Mucosa of descending colon (tissue), 3 donors: ENCODE measurements around the gene DGLUCY. TPM values are rescaled to one million over a fixed set of nuclear protein-coding genes. Genes with fewer than 3 reads are reported as not detected.
"Not testable (repeated sequence)": the region's sequence is repeated elsewhere in the genome, so short reads cannot be mapped to it uniquely, and the experiment has no call there.

Experiments
- ATAC-seq: fragments of 200-7000 bp; cut with Tn5 transposase; one replicate; pipeline ENCODE4 v1.9.1; 2020; ENCODE audit warnings: mild to moderate bottlenecking, moderate library complexity
- DNase-seq, 3 donors: peaks; one replicate each; pipeline ENCODE4 v3.0.0-alpha.2; 2020
- H3K36me3 ChIP-seq: fragments of 200-600 bp; one replicate; pipeline ENCODE4 v1.8.0; 2021; ENCODE audit warnings: low read depth, mild to moderate bottlenecking
- H3K4me1 ChIP-seq: fragments of 200-600 bp; one replicate; pipeline ENCODE4 v1.8.0; 2021; ENCODE audit warnings: low read depth, mild to moderate bottlenecking
- H3K4me3 ChIP-seq: fragments of 200-600 bp; one replicate; pipeline ENCODE4 v1.8.0; 2021; ENCODE audit warnings: mild to moderate bottlenecking
- H3K9me3 ChIP-seq: fragments of 200-600 bp; one replicate; pipeline ENCODE4 v1.8.0; 2021; ENCODE audit warnings: mild to moderate bottlenecking
- intact Hi-C, 2 donors: fragments of 100-400 bp; cut with DNase I in 1 of 2; cut with micrococcal nuclease in 1 of 2; formaldehyde crosslinking; loops; one replicate each; pipeline versions ENCODE4 v1.11.0 to v1.11.1; 2022; cut with DNase I, micrococcal nuclease
- total RNA-seq, 3 donors: library from RNA; stranded (reverse); fragmentation: NEBNext Ultra II Directional in 2 of 3; extraction: Animal tissue kit (Norgen Biotek cat#: 25700) in 2 of 3; gene quantifications; one replicate each; pipeline versions ENCODE4 v1.2.1 to v1.2.4, GENCODE V29; 2021 to 2023
- TF ChIP-seq, protein P1 (sequence below): fragments of 200-600 bp; IDR thresholded peaks from one replicate; pipeline ENCODE4 v1.8.0; 2022; ENCODE audit warnings: antibody characterized with exemption, mild to moderate bottlenecking
- donor health status: DM: no; HTN: no; CAD: no; lungs with moderate emphysema.
- donor health status: DM: no; HTN: no; CAD: no.
- donor health status: DM: no; HTN: yes; CAD: no.

Gene DGLUCY
- total RNA-seq, 3 donors from 2014 or later, result 94.0 to 149 (median 114) TPM

DNA sequence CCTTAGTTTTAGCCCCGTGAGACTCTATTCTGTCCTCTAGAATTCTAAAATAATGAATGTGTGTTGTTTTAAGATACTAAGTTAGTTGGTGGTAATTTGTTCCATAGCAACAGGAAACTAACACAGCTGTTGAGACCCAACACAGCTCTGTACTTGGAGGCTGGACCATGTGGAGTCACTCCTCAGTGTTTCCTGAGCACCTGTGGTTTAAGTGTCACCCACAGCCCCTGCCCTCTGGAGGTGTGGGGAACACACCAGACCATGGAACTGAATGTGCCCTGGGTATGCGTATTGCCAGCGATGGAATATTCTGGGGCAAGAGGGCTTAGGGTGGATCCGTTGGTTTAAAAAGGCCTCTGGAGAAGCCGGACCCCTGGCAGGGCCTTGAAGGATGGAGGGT lies 147.2 kb downstream of the DGLUCY start:
- Histone ChIP-seq H3K4me1 (peaks cover 8% of the 10 kb centered on the region), H3K9me3 (no peaks in the 10 kb centered on the region), H3K36me3 (no peaks in the 10 kb centered on the region), H3K4me3 (no peak overlapping the region)
- peak; percentile 10 for ATAC-seq
- no peak for DNase-seq
- TF ChIP-seq, protein P1, sequence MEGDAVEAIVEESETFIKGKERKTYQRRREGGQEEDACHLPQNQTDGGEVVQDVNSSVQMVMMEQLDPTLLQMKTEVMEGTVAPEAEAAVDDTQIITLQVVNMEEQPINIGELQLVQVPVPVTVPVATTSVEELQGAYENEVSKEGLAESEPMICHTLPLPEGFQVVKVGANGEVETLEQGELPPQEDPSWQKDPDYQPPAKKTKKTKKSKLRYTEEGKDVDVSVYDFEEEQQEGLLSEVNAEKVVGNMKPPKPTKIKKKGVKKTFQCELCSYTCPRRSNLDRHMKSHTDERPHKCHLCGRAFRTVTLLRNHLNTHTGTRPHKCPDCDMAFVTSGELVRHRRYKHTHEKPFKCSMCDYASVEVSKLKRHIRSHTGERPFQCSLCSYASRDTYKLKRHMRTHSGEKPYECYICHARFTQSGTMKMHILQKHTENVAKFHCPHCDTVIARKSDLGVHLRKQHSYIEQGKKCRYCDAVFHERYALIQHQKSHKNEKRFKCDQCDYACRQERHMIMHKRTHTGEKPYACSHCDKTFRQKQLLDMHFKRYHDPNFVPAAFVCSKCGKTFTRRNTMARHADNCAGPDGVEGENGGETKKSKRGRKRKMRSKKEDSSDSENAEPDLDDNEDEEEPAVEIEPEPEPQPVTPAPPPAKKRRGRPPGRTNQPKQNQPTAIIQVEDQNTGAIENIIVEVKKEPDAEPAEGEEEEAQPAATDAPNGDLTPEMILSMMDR, result no peak
- intact Hi-C loops, result no loop called here

DNA sequence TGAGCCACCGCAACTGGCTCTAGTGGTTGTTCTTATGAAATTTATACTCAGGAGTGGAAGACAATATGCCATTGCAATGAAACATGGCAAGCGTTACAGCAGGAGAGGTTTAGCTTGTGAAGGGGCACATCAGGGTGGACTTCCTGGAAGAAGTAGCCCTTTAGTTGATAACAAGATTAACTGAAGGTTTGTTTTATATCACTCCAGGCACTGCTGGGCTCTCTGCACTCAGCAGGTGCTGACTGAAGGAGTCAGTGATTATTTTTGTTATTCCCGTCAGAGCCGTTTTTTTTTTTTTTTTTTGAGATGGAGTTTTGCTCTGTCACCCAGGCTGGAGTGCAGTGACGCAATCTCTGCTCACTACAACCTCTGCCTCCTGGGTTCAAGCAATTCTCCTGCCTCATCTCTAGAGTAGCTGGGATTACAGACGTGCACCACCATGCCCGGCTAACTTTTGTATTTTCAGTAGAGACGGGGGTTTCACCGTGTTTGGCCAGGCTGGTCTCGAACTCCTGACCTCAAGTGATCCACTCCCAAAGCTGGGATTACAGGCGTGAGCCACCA lies 148.2 kb downstream of the DGLUCY start:
- Histone ChIP-seq H3K9me3 (no peaks in the 10 kb centered on the region), H3K4me1 (peaks cover 8% of the 10 kb centered on the region), H3K36me3 (no peaks in the 10 kb centered on the region), H3K4me3 (no peak overlapping the region)
- TF ChIP-seq, protein P1, result no peak
- DNase-seq (no peak), ATAC-seq (no peak)
- intact Hi-C loops, result no loop called here

- TF ChIP-seq, protein P1, result no peak
- Histone ChIP-seq H3K9me3 (no peaks in the 10 kb centered on the region), H3K4me1 (peaks cover 8% of the 10 kb centered on the region), H3K4me3 (no peak overlapping the region), H3K36me3 (no peaks in the 10 kb centered on the region)
- ATAC-seq, result no peak
- intact Hi-C loops, result no loop called here
- DNase-seq, result no peak
Observed at GRCh38 chr14:91263329-91263728, 149.5 kb downstream of the DGLUCY start.

- intact Hi-C loops, result no loop called here
- TF ChIP-seq, protein P1, result no peak
- Histone ChIP-seq H3K4me3 (no peak overlapping the region), H3K36me3 (no peaks in the 10 kb centered on the region), H3K4me1 (peaks cover 11% of the 10 kb centered on the region), H3K9me3 (no peaks in the 10 kb centered on the region)
- ATAC-seq, result peak; percentile 76
- peak in 2 of 3 donors; percentile 39 to 72 for DNase-seq
Observed at GRCh38 chr14:91264151-91265150, 150.6 kb downstream of the DGLUCY start.

GRCh38 chr14:91265404-91265803 lies 151.5 kb downstream of the DGLUCY start:
- TF ChIP-seq, protein P1, result no peak
- no peak for DNase-seq
- no peaks in the 10 kb centered on the region for H3K9me3 ChIP-seq
- peaks cover 14% of the 10 kb centered on the region for H3K4me1 ChIP-seq
- no peak overlapping the region for H3K4me3 ChIP-seq
- intact Hi-C loops, result no loop called here
- no peaks in the 10 kb centered on the region for H3K36me3 ChIP-seq
- no peak for ATAC-seq

DNA sequence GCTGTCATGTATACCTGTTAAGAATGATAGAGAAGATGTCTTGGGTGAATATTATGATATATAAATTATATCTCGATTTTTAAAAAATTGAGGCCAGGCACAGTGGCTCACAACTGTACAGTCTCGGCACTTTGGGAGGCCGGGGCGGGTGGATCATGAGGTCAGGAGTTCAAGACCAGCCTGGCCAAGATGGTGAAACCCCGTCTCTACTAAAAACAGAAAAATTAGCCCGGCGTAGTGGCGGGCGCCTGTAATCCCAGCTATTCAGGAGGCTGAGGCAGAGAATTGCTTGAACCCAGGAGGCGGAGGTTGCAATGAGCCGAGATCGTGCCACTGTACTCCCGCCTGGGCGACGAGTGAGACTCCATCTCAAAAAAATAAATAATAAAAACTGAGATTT lies 152.4 kb downstream of the DGLUCY start:
- DNase-seq, ATAC-seq, H3K36me3 ChIP-seq, H3K4me3 ChIP-seq, H3K9me3 ChIP-seq, intact Hi-C loops: not testable (repeated sequence)
- H3K4me1 ChIP-seq, result peaks cover 14% of the 10 kb centered on the region
